Measurements from ENCODE around the gene WDR90.

The WDR90 gene

DNA sequence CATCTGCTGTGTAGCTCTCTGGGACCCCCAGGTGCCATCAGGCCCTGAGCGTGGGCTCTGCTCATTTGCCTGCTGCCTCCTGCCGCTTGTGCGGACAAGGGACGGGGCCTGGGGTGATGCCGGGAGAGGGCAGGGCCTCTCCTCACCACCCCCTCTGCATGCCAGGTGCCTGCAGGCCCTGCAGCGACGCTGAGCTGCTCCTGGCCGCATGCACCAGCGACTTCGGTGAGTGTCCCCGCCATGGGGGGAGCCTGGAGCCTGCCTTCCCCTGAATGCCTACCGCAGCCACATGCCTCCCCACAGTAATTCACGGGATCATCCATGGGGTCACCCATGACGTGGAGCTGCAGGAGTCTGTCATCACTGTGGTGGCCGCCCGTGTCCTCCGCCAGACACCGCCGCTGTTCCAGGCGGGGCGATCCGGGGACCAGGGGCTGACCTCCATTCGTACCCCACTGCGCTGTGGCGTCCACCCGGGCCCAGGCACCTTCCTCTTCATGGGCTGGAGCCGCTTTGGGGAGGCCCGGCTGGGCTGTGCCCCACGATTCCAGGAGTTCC lies 67.7 kb downstream of the WDR90 start:
- no peak for TF ChIP-seq CTCF (IDR thresholded peaks at IDR 0.05; ENCODE audit: insufficient read depth, low read length, missing control alignments)
- no peak for DNase-seq (ENCODE audit: low read depth, low spot score)
- CTCF ChIA-PET: interaction anchor here (0.8 to 10.1 kb wide), 7 partner anchors 10 to 339 kb away, joined by 3 to 210 read pairs (median 5); partner anchors contain the start of genes CCDC78, CHTF18, HAGHL and RPUSD1
- H3K4me3 ChIP-seq (ENCODE audit: low read depth, low read length): peak overlapping the region; percentile 65; the same call in 1 of the 2 replicates
- POLR2A ChIA-PET: no interaction called here
